Measurements from ENCODE around the gene SECISBP2. TPM values are rescaled to one million over a fixed set of nuclear protein-coding genes. Genes with fewer than 3 reads are reported as not detected.

SECISBP2 gene
- total and polyA plus RNA-seq, 2 experiments from 2014 or later, result 77.7 to 86.8 TPM

DNA sequence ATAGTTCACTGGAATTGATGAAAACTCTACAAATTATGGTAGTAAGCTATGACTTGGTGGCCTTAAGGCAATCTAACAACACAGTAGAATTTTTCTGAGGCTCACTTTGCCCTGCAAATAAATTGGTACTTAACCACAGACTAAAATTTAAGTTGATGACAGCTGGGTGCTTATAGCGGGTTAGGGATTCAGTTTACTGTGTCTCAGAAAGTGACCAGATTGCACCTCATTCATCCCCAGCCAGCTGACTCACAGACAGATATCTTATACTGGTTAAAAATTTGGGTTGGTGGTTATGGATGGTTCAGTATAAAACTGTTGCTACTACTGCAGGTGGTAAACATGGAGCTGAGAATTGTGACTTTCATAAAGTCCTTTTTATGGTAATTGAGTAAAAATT lies 4.5 kb upstream of the SECISBP2 start (continued):
- no peak for TF ChIP-seq EZH2phosphoT487 (IDR thresholded peaks at IDR 0.05; ENCODE audit: unreplicated experiment)
- TF ChIP-seq, protein P1, sequence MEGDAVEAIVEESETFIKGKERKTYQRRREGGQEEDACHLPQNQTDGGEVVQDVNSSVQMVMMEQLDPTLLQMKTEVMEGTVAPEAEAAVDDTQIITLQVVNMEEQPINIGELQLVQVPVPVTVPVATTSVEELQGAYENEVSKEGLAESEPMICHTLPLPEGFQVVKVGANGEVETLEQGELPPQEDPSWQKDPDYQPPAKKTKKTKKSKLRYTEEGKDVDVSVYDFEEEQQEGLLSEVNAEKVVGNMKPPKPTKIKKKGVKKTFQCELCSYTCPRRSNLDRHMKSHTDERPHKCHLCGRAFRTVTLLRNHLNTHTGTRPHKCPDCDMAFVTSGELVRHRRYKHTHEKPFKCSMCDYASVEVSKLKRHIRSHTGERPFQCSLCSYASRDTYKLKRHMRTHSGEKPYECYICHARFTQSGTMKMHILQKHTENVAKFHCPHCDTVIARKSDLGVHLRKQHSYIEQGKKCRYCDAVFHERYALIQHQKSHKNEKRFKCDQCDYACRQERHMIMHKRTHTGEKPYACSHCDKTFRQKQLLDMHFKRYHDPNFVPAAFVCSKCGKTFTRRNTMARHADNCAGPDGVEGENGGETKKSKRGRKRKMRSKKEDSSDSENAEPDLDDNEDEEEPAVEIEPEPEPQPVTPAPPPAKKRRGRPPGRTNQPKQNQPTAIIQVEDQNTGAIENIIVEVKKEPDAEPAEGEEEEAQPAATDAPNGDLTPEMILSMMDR (conservative IDR thresholded peaks at IDR 0.05; ENCODE audit: low read depth in 2 of 2), result no peak

- peaks cover 29% of the 10 kb centered on the region for H4K20me1 ChIP-seq (replicated peaks; ENCODE audit: insufficient read depth)
- Mint-ChIP-seq H3K36me3 (ENCODE audit: low read depth) (peaks cover 68% of the 10 kb centered on the region), H3K27me3 (ENCODE audit: insufficient read depth, low read depth, poor library complexity) (peaks cover 17% of the 10 kb centered on the region), H3K4me1 (peaks cover 36% of the 10 kb centered on the region), H3K4me3 (peak overlapping the region; percentile 94), H3K9me3 (peaks cover 5% of the 10 kb centered on the region; the same call in 1 of the 3 replicates), H3K27ac (no peak overlapping the region)
- peaks cover 30% of the 10 kb centered on the region for H3F3A ChIP-seq (replicated peaks; ENCODE audit: low read depth)
- H3K4me2 ChIP-seq, result peak overlapping the region; percentile 87
- H3K4me3 ChIP-seq, result peak overlapping the region; percentile 95
- peaks cover 23% of the 10 kb centered on the region; the same call in 1 of the 2 replicates for H3K4me1 ChIP-seq (ENCODE audit: insufficient read depth)
- peaks cover 70% of the 10 kb centered on the region for H3K79me2 ChIP-seq (replicated peaks; ENCODE audit: insufficient read depth)
- no peaks in the 10 kb centered on the region for H3K27me3 ChIP-seq (ENCODE audit: insufficient read depth)
- peaks cover 33% of the 10 kb centered on the region for H3K36me3 ChIP-seq (ENCODE audit: insufficient read depth)
- H2AFZ ChIP-seq, result no peak overlapping the region
- DNase-seq (ENCODE audit: low spot score) (no peak), ATAC-seq (no peak)
- H3K27ac ChIP-seq (ENCODE audit: low read depth), result peak overlapping the region; percentile 57
- H3K9me2 ChIP-seq (ENCODE audit: insufficient read depth), result no peaks in the 10 kb centered on the region
- TF ChIP-seq CREB1 (CRISPR knock-in tag; IDR thresholded peaks at IDR 0.05; ENCODE audit: low read depth), result no peak
- no peak for TF ChIP-seq NANOG (IDR thresholded peaks at IDR 0.05; ENCODE audit: borderline replicate concordance)
- TF ChIP-seq EZH2 (IDR thresholded peaks at IDR 0.05; ENCODE audit: low read depth, unreplicated experiment), result no peak
- no peak for TF ChIP-seq POLR2AphosphoS5 (IDR thresholded peaks at IDR 0.05; ENCODE audit: low read depth)
- TF ChIP-seq, protein P1 (conservative IDR thresholded peaks at IDR 0.05; ENCODE audit: low read depth in 2 of 2), result no peak
- TF ChIP-seq, protein P2, sequence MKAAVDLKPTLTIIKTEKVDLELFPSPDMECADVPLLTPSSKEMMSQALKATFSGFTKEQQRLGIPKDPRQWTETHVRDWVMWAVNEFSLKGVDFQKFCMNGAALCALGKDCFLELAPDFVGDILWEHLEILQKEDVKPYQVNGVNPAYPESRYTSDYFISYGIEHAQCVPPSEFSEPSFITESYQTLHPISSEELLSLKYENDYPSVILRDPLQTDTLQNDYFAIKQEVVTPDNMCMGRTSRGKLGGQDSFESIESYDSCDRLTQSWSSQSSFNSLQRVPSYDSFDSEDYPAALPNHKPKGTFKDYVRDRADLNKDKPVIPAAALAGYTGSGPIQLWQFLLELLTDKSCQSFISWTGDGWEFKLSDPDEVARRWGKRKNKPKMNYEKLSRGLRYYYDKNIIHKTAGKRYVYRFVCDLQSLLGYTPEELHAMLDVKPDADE (IDR thresholded peaks at IDR 0.05), result no peak
- TF ChIP-seq EZH2phosphoT487 (IDR thresholded peaks at IDR 0.05; ENCODE audit: unreplicated experiment), result no peak
- no peak for TF ChIP-seq ZNF331 (CRISPR knock-in tag; IDR thresholded peaks at IDR 0.05; ENCODE audit: low read depth)
- TF ChIP-seq, protein P3, sequence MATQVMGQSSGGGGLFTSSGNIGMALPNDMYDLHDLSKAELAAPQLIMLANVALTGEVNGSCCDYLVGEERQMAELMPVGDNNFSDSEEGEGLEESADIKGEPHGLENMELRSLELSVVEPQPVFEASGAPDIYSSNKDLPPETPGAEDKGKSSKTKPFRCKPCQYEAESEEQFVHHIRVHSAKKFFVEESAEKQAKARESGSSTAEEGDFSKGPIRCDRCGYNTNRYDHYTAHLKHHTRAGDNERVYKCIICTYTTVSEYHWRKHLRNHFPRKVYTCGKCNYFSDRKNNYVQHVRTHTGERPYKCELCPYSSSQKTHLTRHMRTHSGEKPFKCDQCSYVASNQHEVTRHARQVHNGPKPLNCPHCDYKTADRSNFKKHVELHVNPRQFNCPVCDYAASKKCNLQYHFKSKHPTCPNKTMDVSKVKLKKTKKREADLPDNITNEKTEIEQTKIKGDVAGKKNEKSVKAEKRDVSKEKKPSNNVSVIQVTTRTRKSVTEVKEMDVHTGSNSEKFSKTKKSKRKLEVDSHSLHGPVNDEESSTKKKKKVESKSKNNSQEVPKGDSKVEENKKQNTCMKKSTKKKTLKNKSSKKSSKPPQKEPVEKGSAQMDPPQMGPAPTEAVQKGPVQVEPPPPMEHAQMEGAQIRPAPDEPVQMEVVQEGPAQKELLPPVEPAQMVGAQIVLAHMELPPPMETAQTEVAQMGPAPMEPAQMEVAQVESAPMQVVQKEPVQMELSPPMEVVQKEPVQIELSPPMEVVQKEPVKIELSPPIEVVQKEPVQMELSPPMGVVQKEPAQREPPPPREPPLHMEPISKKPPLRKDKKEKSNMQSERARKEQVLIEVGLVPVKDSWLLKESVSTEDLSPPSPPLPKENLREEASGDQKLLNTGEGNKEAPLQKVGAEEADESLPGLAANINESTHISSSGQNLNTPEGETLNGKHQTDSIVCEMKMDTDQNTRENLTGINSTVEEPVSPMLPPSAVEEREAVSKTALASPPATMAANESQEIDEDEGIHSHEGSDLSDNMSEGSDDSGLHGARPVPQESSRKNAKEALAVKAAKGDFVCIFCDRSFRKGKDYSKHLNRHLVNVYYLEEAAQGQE (IDR thresholded peaks at IDR 0.05; ENCODE audit: unreplicated experiment), result no peak
Measured at GRCh38 chr9:89314955-89315354, 3.3 kb upstream of the SECISBP2 start.

Data from GM23338 (cell line).